ENCODE results near the gene TBCEL.
A peak's percentile ranks its signal among the peaks of the same experiment; 100 is the strongest.

Gene TBCEL

GRCh38 chr11:121055076-121055475 lies 31.2 kb downstream of the TBCEL start:
- TF ChIP-seq CTCF (IDR thresholded peaks at IDR 0.05; ENCODE audit: extremely low read depth, insufficient read depth, missing control alignments), result no peak
- in situ Hi-C loops (cut with MboI; ENCODE audit: low pct_unique_long_range_greater_than_20kb, low sequenced_read_pairs, unreplicated experiment), result no loop called here
- DNase-seq (ENCODE audit: low spot score), result no peak

- DNase-seq (ENCODE audit: low spot score), result no peak
- in situ Hi-C loops (cut with MboI; ENCODE audit: low pct_unique_long_range_greater_than_20kb, low sequenced_read_pairs, unreplicated experiment), result no loop called here
Measured at GRCh38 chr11:121057922-121058321, 34.0 kb downstream of the TBCEL start.

GRCh38 chr11:121058941-121059340 lies 35.0 kb downstream of the TBCEL start:
- no peak for TF ChIP-seq CTCF (IDR thresholded peaks at IDR 0.05; ENCODE audit: extremely low read depth, insufficient read depth, missing control alignments)
- DNase-seq (ENCODE audit: low spot score), result no peak

More at GRCh38 chr11:121057922-121058321, 34.0 kb downstream of the TBCEL start:
- no peak for TF ChIP-seq CTCF (IDR thresholded peaks at IDR 0.05; ENCODE audit: extremely low read depth, insufficient read depth, missing control alignments)

GRCh38 chr11:121059605-121060004 lies 35.7 kb downstream of the TBCEL start:
- peak; percentile 29 for DNase-seq (ENCODE audit: low spot score)
- in situ Hi-C loops (cut with MboI; ENCODE audit: low pct_unique_long_range_greater_than_20kb, low sequenced_read_pairs, unreplicated experiment), result no loop called here

More at GRCh38 chr11:121058941-121059340, 35.0 kb downstream of the TBCEL start:
- in situ Hi-C loops (cut with MboI; ENCODE audit: low pct_unique_long_range_greater_than_20kb, low sequenced_read_pairs, unreplicated experiment), result no loop called here

GRCh38 chr11:121063728-121064127 lies 39.8 kb downstream of the TBCEL start:
- no peak for TF ChIP-seq CTCF (IDR thresholded peaks at IDR 0.05; ENCODE audit: extremely low read depth, insufficient read depth, missing control alignments)
- DNase-seq (ENCODE audit: low spot score), result no peak
- in situ Hi-C loops (cut with MboI; ENCODE audit: low pct_unique_long_range_greater_than_20kb, low sequenced_read_pairs, unreplicated experiment), result no loop called here

More at GRCh38 chr11:121059605-121060004, 35.7 kb downstream of the TBCEL start:
- no peak for TF ChIP-seq CTCF (IDR thresholded peaks at IDR 0.05; ENCODE audit: extremely low read depth, insufficient read depth, missing control alignments)

DNA sequence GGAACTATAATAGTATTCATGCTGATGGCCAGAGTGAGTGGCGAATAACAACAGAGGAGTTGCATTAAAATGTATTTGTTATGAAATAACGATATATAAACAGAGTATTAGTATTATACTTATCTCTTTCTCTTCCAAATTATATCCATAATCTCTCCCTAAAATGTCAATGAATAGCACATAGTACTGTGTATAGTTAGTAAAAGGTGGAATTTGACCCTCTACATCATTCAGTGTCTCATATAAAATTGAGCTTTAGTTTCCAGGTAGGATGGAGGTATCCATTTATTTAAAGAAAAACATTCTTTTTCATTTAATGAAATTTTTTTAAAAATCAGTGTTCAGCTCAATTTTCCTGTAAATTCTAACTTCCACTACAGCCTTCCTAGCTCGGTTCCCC lies 42.7 kb downstream of the TBCEL start:
- no peak for DNase-seq (ENCODE audit: low spot score)
- TF ChIP-seq CTCF (IDR thresholded peaks at IDR 0.05; ENCODE audit: extremely low read depth, insufficient read depth, missing control alignments), result no peak
- in situ Hi-C loops (cut with MboI; ENCODE audit: low pct_unique_long_range_greater_than_20kb, low sequenced_read_pairs, unreplicated experiment), result no loop called here

DNA sequence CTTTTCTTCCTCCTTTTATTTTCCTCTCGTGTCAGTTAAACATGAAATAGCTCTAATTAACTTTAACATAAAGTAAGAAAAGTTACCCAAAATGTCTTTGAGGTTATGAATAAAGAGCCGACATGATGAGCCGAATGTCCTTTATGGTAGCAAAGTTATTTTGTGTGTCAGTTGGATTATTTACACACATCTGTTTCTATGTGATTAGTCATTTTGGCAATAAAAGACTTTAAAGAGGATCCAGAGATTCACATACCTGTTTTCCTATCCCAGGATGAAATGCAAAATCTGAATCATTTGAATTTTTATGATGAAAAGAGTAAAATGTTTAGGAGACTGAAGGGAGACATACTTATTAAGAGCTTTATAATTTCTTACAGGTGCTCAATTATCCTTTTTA lies 43.1 kb downstream of the TBCEL start:
- no peak for DNase-seq (ENCODE audit: low spot score)
- TF ChIP-seq CTCF (IDR thresholded peaks at IDR 0.05; ENCODE audit: extremely low read depth, insufficient read depth, missing control alignments), result no peak
- in situ Hi-C loops (cut with MboI; ENCODE audit: low pct_unique_long_range_greater_than_20kb, low sequenced_read_pairs, unreplicated experiment), result no loop called here

Data from GM13977 (cell line).